ENCODE measurements around the gene HUNK. TPM values are rescaled to one million over a fixed set of nuclear protein-coding genes. Genes with fewer than 3 reads are reported as not detected.

HUNK gene
- total RNA-seq, 1 donor from 2014 or later: 0.77 TPM

- DNase-seq (ENCODE audit: low read depth): no peak
- H3K79me2 ChIP-seq (ENCODE audit: insufficient read depth, low read length): no peaks in the 10 kb centered on the region
- no peak overlapping the region for H3K27ac ChIP-seq (ENCODE audit: low read depth, low read length)
- H3K27me3 ChIP-seq (ENCODE audit: insufficient read depth, low read length): no peaks in the 10 kb centered on the region
- H3K4me1 Mint-ChIP-seq (ENCODE audit: low read depth, unreplicated experiment): no peaks in the 10 kb centered on the region
- H3K36me3 Mint-ChIP-seq (ENCODE audit: low read depth, unreplicated experiment): no peaks in the 10 kb centered on the region
- TF ChIP-seq EZH2 (IDR thresholded peaks at IDR 0.05; ENCODE audit: insufficient read depth, low read length): no peak
- TF ChIP-seq CTCF (IDR thresholded peaks at IDR 0.05; ENCODE audit: insufficient read depth, low read depth, low read length): no peak
- H3K4me3 ChIP-seq (ENCODE audit: insufficient read depth, low read depth, low read length): no peak overlapping the region
- H3K27me3 Mint-ChIP-seq (ENCODE audit: low read depth, unreplicated experiment): no peaks in the 10 kb centered on the region
- no peak overlapping the region for H2AFZ ChIP-seq (ENCODE audit: low read depth, low read length)
- H3K9ac ChIP-seq (ENCODE audit: low read length): no peak overlapping the region
- H4K20me1 ChIP-seq (ENCODE audit: insufficient read depth, low read length): no peaks in the 10 kb centered on the region
- no peaks in the 10 kb centered on the region for H3K9me3 ChIP-seq (ENCODE audit: insufficient read depth, low read depth, low read length)
- H3K4me1 ChIP-seq (ENCODE audit: insufficient read depth, low read length): no peaks in the 10 kb centered on the region
- H3K4me2 ChIP-seq (ENCODE audit: low read length): no peak overlapping the region
- no peaks in the 10 kb centered on the region for H3K36me3 ChIP-seq (ENCODE audit: insufficient read depth, low read length)
- no peak for FAIRE-seq
- no peak overlapping the region for H3K27ac Mint-ChIP-seq (ENCODE audit: unreplicated experiment)
- no peak overlapping the region for H3K4me3 Mint-ChIP-seq (ENCODE audit: unreplicated experiment)
- peaks cover 1% of the 10 kb centered on the region for H3K9me3 Mint-ChIP-seq (ENCODE audit: unreplicated experiment)
These were observed 42.1 kb upstream of the HUNK start for GRCh38 chr21:31830701-31831100.

GRCh38 chr21:31837041-31837440 lies 35.8 kb upstream of the HUNK start:
- Histone ChIP-seq H3K36me3 (ENCODE audit: insufficient read depth, low read length) (no peaks in the 10 kb centered on the region), H3K9me3 (ENCODE audit: insufficient read depth, low read depth, low read length) (no peaks in the 10 kb centered on the region), H4K20me1 (ENCODE audit: insufficient read depth, low read length) (no peaks in the 10 kb centered on the region), H3K9ac (ENCODE audit: low read length) (no peak overlapping the region), H2AFZ (ENCODE audit: low read depth, low read length) (no peak overlapping the region), H3K4me2 (ENCODE audit: low read length) (no peak overlapping the region), H3K4me3 (ENCODE audit: insufficient read depth, low read depth, low read length) (no peak overlapping the region), H3K27me3 (ENCODE audit: insufficient read depth, low read length) (peaks cover 2% of the 10 kb centered on the region), H3K27ac (ENCODE audit: low read depth, low read length) (no peak overlapping the region), H3K4me1 (ENCODE audit: insufficient read depth, low read length) (no peaks in the 10 kb centered on the region), H3K79me2 (ENCODE audit: insufficient read depth, low read length) (no peaks in the 10 kb centered on the region)
- Mint-ChIP-seq H3K27ac (ENCODE audit: unreplicated experiment) (no peak overlapping the region), H3K27me3 (ENCODE audit: low read depth, unreplicated experiment) (peaks cover 2% of the 10 kb centered on the region), H3K36me3 (ENCODE audit: low read depth, unreplicated experiment) (no peaks in the 10 kb centered on the region), H3K4me1 (ENCODE audit: low read depth, unreplicated experiment) (no peaks in the 10 kb centered on the region), H3K4me3 (ENCODE audit: unreplicated experiment) (no peak overlapping the region), H3K9me3 (ENCODE audit: unreplicated experiment) (no peaks in the 10 kb centered on the region)
- DNase-seq (ENCODE audit: low read depth): no peak
- TF ChIP-seq EZH2 (IDR thresholded peaks at IDR 0.05; ENCODE audit: insufficient read depth, low read length): no peak
- no peak for TF ChIP-seq CTCF (IDR thresholded peaks at IDR 0.05; ENCODE audit: insufficient read depth, low read depth, low read length)
- FAIRE-seq: no peak

- Mint-ChIP-seq H3K27ac (ENCODE audit: unreplicated experiment) (no peak overlapping the region), H3K4me3 (ENCODE audit: unreplicated experiment) (no peak overlapping the region)
These were observed 35.0 kb upstream of the HUNK start for GRCh38 chr21:31837618-31838390.

More at GRCh38 chr21:31837618-31838390, 35.0 kb upstream of the HUNK start:
- Histone ChIP-seq H3K36me3 (ENCODE audit: insufficient read depth, low read length) (no peaks in the 10 kb centered on the region), H3K9ac (ENCODE audit: low read length) (no peak overlapping the region), H3K27ac (ENCODE audit: low read depth, low read length) (no peak overlapping the region), H4K20me1 (ENCODE audit: insufficient read depth, low read length) (no peaks in the 10 kb centered on the region), H3K4me2 (ENCODE audit: low read length) (no peak overlapping the region), H3K4me1 (ENCODE audit: insufficient read depth, low read length) (no peaks in the 10 kb centered on the region), H3K9me3 (ENCODE audit: insufficient read depth, low read depth, low read length) (no peaks in the 10 kb centered on the region), H3K27me3 (ENCODE audit: insufficient read depth, low read length) (peaks cover 2% of the 10 kb centered on the region), H2AFZ (ENCODE audit: low read depth, low read length) (no peak overlapping the region), H3K79me2 (ENCODE audit: insufficient read depth, low read length) (no peaks in the 10 kb centered on the region), H3K4me3 (ENCODE audit: insufficient read depth, low read depth, low read length) (no peak overlapping the region)
- FAIRE-seq (no peak), DNase-seq (ENCODE audit: low read depth) (no peak)
- Mint-ChIP-seq H3K9me3 (ENCODE audit: unreplicated experiment) (no peaks in the 10 kb centered on the region), H3K36me3 (ENCODE audit: low read depth, unreplicated experiment) (no peaks in the 10 kb centered on the region), H3K27me3 (ENCODE audit: low read depth, unreplicated experiment) (peaks cover 3% of the 10 kb centered on the region), H3K4me1 (ENCODE audit: low read depth, unreplicated experiment) (no peaks in the 10 kb centered on the region)
- TF ChIP-seq CTCF (IDR thresholded peaks at IDR 0.05; ENCODE audit: insufficient read depth, low read depth, low read length): no peak
- TF ChIP-seq EZH2 (IDR thresholded peaks at IDR 0.05; ENCODE audit: insufficient read depth, low read length): no peak

Data from astrocyte (in vitro differentiated cells and primary cell).